AG09309 (cell line): ENCODE data around the gene KIAA0513.
"Not testable (repeated sequence)": the region's sequence is repeated elsewhere in the genome, so short reads cannot be mapped to it uniquely, and the experiment has no call there.

Experiments
- DNase-seq: peaks from one replicate; pipeline ENCODE4 v3.0.0-alpha.2; 2010; ENCODE audit warnings: low read depth
- H3K4me3 ChIP-seq: 2 replicates; pipeline ENCODE4 v1.5.1; 2011; ENCODE audit warnings: mild to moderate bottlenecking, low read depth, low read length, moderate library complexity; ENCODE audit not compliant: control insufficient read depth
- CTCF ChIP-seq: IDR thresholded peaks from 2 replicates; pipeline ENCODE4 v1.5.1; 2011; ENCODE audit warnings: mild to moderate bottlenecking, low read depth, low read length, inconsistent platforms; ENCODE audit not compliant: insufficient read depth, control insufficient read depth; ENCODE audit errors: missing control alignments

KIAA0513 gene

GRCh38 chr16:85048921-85049562 lies 21.4 kb downstream of the KIAA0513 start:
- no peak for DNase-seq
- H3K4me3 ChIP-seq, result no peak overlapping the region
- no peak for TF ChIP-seq CTCF

- no peak overlapping the region for H3K4me3 ChIP-seq
- no peak for TF ChIP-seq CTCF
- no peak for DNase-seq
Observed at GRCh38 chr16:85049706-85050305, 22.2 kb downstream of the KIAA0513 start.

DNA sequence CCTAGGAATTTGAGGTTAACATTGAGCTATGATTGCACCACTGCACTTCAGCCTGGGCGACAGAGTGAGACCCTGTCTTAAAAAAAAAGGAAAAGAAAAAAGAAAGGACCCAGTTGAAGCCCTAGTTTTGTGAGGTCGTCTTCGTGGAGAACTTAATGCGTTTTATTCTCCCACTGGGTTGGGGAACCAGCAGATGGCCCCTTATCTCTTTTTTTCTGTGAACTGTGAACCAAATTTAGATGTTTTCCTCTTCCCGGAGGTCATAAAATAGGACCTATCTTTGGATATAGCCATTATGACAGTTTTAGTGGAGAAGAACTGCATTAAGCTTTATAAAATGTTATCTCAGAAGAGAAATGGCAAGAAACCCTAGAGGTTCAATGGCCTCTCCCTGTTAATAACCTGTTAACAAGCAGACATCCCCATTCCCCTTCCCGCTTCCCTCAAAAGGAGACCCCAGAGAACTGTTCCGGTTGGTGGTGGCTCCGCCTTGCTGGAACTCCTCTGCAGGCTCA lies 23.5 kb downstream of the KIAA0513 start:
- no peak overlapping the region for H3K4me3 ChIP-seq
- no peak for TF ChIP-seq CTCF
- DNase-seq, result no peak

DNA sequence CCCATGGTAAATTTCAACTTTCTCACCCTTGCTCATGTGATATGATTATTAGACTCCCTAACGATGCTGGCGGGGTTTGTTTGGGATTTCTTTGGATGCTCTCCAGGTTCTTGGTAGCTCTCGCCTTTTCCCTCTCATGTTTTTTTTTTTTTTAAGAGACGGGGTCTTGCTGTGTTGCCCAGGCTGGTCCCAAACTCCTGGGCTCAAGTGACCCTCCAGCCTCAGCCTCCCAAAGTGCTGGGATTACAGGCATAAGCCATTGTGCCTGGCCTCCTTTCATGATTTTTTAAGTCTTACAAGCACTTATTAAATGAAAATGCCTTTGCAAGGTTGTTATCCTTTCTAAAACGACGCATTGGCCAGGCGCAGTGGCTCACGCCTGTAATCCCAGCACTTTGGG lies 24.1 kb downstream of the KIAA0513 start:
- DNase-seq, result no peak
- H3K4me3 ChIP-seq, result no peak overlapping the region
- TF ChIP-seq CTCF, result no peak

GRCh38 chr16:85052536-85052935 lies 24.9 kb downstream of the KIAA0513 start:
- H3K4me3 ChIP-seq, result no peak overlapping the region
- no peak for TF ChIP-seq CTCF
- DNase-seq, result no peak

GRCh38 chr16:85054321-85054720 lies 26.7 kb downstream of the KIAA0513 start:
- DNase-seq, H3K4me3 ChIP-seq: not testable (repeated sequence)

- TF ChIP-seq CTCF, result no peak
- no peak overlapping the region; the same call in 1 of the 2 replicates for H3K4me3 ChIP-seq
- DNase-seq, result no peak
Observed at GRCh38 chr16:85054948-85055492, 27.4 kb downstream of the KIAA0513 start.
